Endodermal cell (in vitro differentiated cells): ENCODE results near the gene TMEM266. TPM values are rescaled to one million over a fixed set of nuclear protein-coding genes. Genes with fewer than 3 reads are reported as not detected.

ENCODE experiments used
- DNase-seq: peaks from one replicate; pipeline ENCODE4 v3.0.0-alpha.2; 2017
- H3K27ac ChIP-seq: 2 replicates; pipeline ENCODE4 v1.5.1; 2013; ENCODE audit warnings: mild to moderate bottlenecking, low read depth, low read length, moderate library complexity
- H3K27me3 ChIP-seq: 2 replicates; pipeline ENCODE4 v1.6.1; 2013; ENCODE audit warnings: mild to moderate bottlenecking, low read length, moderate library complexity; ENCODE audit not compliant: insufficient read depth, control insufficient read depth, poor library complexity, severe bottlenecking
- H3K36me3 ChIP-seq: 2 replicates; pipeline ENCODE4 v1.7.0; 2013; ENCODE audit warnings: mild to moderate bottlenecking, low read length, moderate library complexity; ENCODE audit not compliant: control insufficient read depth, insufficient read depth
- H3K4me1 ChIP-seq: one replicate; pipeline ENCODE4 v1.7.0; 2013; ENCODE audit warnings: low read length; ENCODE audit not compliant: control insufficient read depth, insufficient read depth
- H3K4me3 ChIP-seq: 2 replicates; pipeline ENCODE4 v1.5.1; 2013; ENCODE audit warnings: mild to moderate bottlenecking, low read length, moderate library complexity
- H3K9ac ChIP-seq: 2 replicates; pipeline ENCODE4 v1.6.1; 2013; ENCODE audit warnings: mild to moderate bottlenecking, low read length, moderate library complexity; ENCODE audit not compliant: poor library complexity, severe bottlenecking; ENCODE audit errors: extremely low read depth
- H3K9me3 ChIP-seq: 2 replicates; pipeline ENCODE4 v1.6.1; 2013; ENCODE audit warnings: mild to moderate bottlenecking, low read length, moderate library complexity; ENCODE audit not compliant: control insufficient read depth
- H3K27ac Mint-ChIP-seq: 2 replicates; pipeline ENCODE4 v1.8.0; 2020; ENCODE audit warnings: mixed read lengths
- H3K27me3 Mint-ChIP-seq: 2 replicates; pipeline ENCODE4 v1.8.0; 2021; ENCODE audit warnings: mild to moderate bottlenecking, mixed read lengths; ENCODE audit not compliant: insufficient read depth
- H3K36me3 Mint-ChIP-seq: 2 replicates; pipeline ENCODE4 v1.8.0; 2020; ENCODE audit warnings: low read depth, mixed read lengths
- H3K4me1 Mint-ChIP-seq: 2 replicates; pipeline ENCODE4 v1.8.0; 2020; ENCODE audit warnings: mixed read lengths
- H3K4me3 Mint-ChIP-seq: 2 replicates; pipeline ENCODE4 v1.8.0; 2020; ENCODE audit warnings: mild to moderate bottlenecking, moderate library complexity, mixed read lengths
- H3K9me3 Mint-ChIP-seq: 2 replicates; pipeline ENCODE4 v1.8.0; 2020; ENCODE audit warnings: mild to moderate bottlenecking, mixed read lengths
- CTCF ChIP-seq: fragments of 200-600 bp; sonication (generic); conservative IDR thresholded peaks from 2 replicates; pipeline ENCODE4 v1.5.0; 2021; ENCODE audit warnings: antibody characterized with exemption, mild to moderate bottlenecking
- WGBS, 2 experiments: methylation state at CpG; one replicate each; pipeline versions ENCODE4 v1.1.5 to v1.1.7; 2013; ENCODE audit warnings: missing lambda C conversion rate in 2 of 2, mixed read lengths in 1 of 2; ENCODE audit not compliant: insufficient coverage in 1 of 2, insufficient read length in 1 of 2; 5-methylcytosine and 5-hydroxymethylcytosine counted together
- total RNA-seq, 2 donors: library from RNA; stranded (reverse); fragmentation: NEBNext Ultra II Directional in 1 of 2; extraction: Animal tissue kit (Norgen Biotek cat#: 25700) in 1 of 2; gene quantifications; 2 replicates in 1 of 2; 3 replicates in 1 of 2; pipeline ENCODE4 v1.2.1, GENCODE V29; 2021

Gene TMEM266
- total RNA-seq, 2 donors from 2014 or later = 1.8 to 2.0 TPM

GRCh38 chr15:76179023-76179422 is 119.2 kb downstream of the TMEM266 start:
- H3K9ac ChIP-seq = no peak overlapping the region
- no peak overlapping the region for H3K27ac ChIP-seq
- H3K4me1 ChIP-seq = peaks cover 4% of the 10 kb centered on the region
- Mint-ChIP-seq H3K27ac (no peak overlapping the region), H3K9me3 (no peaks in the 10 kb centered on the region), H3K4me3 (no peak overlapping the region), H3K36me3 (no peaks in the 10 kb centered on the region), H3K4me1 (peaks cover 11% of the 10 kb centered on the region), H3K27me3 (peaks cover 9% of the 10 kb centered on the region)
- WGBS, 2 experiments = 90 to 100% methylated on average over 4 of the region's 4 CpGs
- no peak for TF ChIP-seq CTCF
- no peaks in the 10 kb centered on the region for H3K36me3 ChIP-seq
- no peak overlapping the region for H3K4me3 ChIP-seq
- DNase-seq = no peak
- H3K9me3 ChIP-seq = no peaks in the 10 kb centered on the region
- no peaks in the 10 kb centered on the region for H3K27me3 ChIP-seq

GRCh38 chr15:76180321-76180720 is 120.5 kb downstream of the TMEM266 start:
- Histone ChIP-seq H3K36me3 (no peaks in the 10 kb centered on the region), H3K4me1 (peaks cover 4% of the 10 kb centered on the region), H3K9me3 (no peaks in the 10 kb centered on the region), H3K4me3 (no peak overlapping the region), H3K9ac (no peak overlapping the region), H3K27me3 (no peaks in the 10 kb centered on the region), H3K27ac (no peak overlapping the region)
- no peak for TF ChIP-seq CTCF
- 91% methylated on average over 7 of the region's 7 CpGs; no CpG with 5 or more reads in 1 of the 2 experiments for WGBS, 2 experiments
- Mint-ChIP-seq H3K9me3 (no peaks in the 10 kb centered on the region), H3K4me3 (no peak overlapping the region), H3K27ac (no peak overlapping the region), H3K4me1 (peaks cover 12% of the 10 kb centered on the region), H3K27me3 (peaks cover 9% of the 10 kb centered on the region), H3K36me3 (no peaks in the 10 kb centered on the region)
- no peak for DNase-seq

GRCh38 chr15:76181705-76182107 is 121.9 kb downstream of the TMEM266 start:
- Histone ChIP-seq H3K36me3 (no peaks in the 10 kb centered on the region), H3K9me3 (no peaks in the 10 kb centered on the region), H3K27ac (no peak overlapping the region), H3K4me3 (no peak overlapping the region), H3K4me1 (peaks cover 4% of the 10 kb centered on the region), H3K27me3 (no peaks in the 10 kb centered on the region), H3K9ac (no peak overlapping the region)
- DNase-seq = no peak
- Mint-ChIP-seq H3K4me1 (peaks cover 12% of the 10 kb centered on the region), H3K4me3 (no peak overlapping the region), H3K9me3 (no peaks in the 10 kb centered on the region), H3K27ac (no peak overlapping the region), H3K27me3 (peaks cover 9% of the 10 kb centered on the region), H3K36me3 (no peaks in the 10 kb centered on the region)
- WGBS, 2 experiments = 92 to 95% methylated on average over 7 to 9 of the region's 9 CpGs
- no peak for TF ChIP-seq CTCF
